HCT116 (cell line): ENCODE measurements around the gene RBM26.

Source experiments
- CTCF ChIP-seq, 3 experiments: fragments of 200-600 bp in 1 of 3; sonication (generic) in 1 of 3; IDR thresholded peaks in 2 of 3; conservative IDR thresholded peaks in 1 of 3; 2 replicates each; pipeline ENCODE4 v1.5.1; 2012 to 2017; ENCODE audit warnings: low read depth in 2 of 3, low read length in 2 of 3, antibody characterized with exemption in 1 of 3, borderline replicate concordance in 1 of 3, control low read depth in 1 of 3, mild to moderate bottlenecking in 1 of 3, mixed read lengths in 1 of 3, mixed run types in 1 of 3, moderate library complexity in 1 of 3; ENCODE audit not compliant: insufficient read depth in 1 of 3
- EGR1 ChIP-seq: IDR thresholded peaks from 2 replicates; pipeline ENCODE4 v1.6.1; 2012; ENCODE audit warnings: low read depth
- ELF1 ChIP-seq: IDR thresholded peaks from 2 replicates; pipeline ENCODE4 v1.6.1; 2012; ENCODE audit warnings: low read depth, borderline replicate concordance
- POLR2A ChIP-seq: IDR thresholded peaks from 2 replicates; pipeline ENCODE4 v1.7.0; 2011; ENCODE audit warnings: borderline replicate concordance; ENCODE audit not compliant: insufficient read depth, insufficient read length; ENCODE audit errors: extremely low read depth
- POLR2AphosphoS5 ChIP-seq: IDR thresholded peaks from 2 replicates; pipeline ENCODE4 v1.6.1; 2011; ENCODE audit warnings: mild to moderate bottlenecking, low read depth, low read length, moderate library complexity
- REST ChIP-seq: IDR thresholded peaks from 2 replicates; pipeline ENCODE4 v1.6.1; 2012; ENCODE audit warnings: low read depth
- SIN3A ChIP-seq: IDR thresholded peaks from 2 replicates; pipeline ENCODE4 v1.6.1; 2012; ENCODE audit warnings: low read depth
- SRF ChIP-seq: IDR thresholded peaks from 2 replicates; pipeline ENCODE4 v1.6.1; 2012; ENCODE audit warnings: low read depth

- TF ChIP-seq EGR1 (no peak), SRF (no peak), CTCF (IDR thresholded peaks at IDR 0.05 in 2 of 3, conservative IDR thresholded peaks at IDR 0.05 in 1 of 3; ENCODE audit: borderline replicate concordance in 1 of 3, insufficient read depth in 1 of 3, low read depth in 2 of 3, low read length in 2 of 3) (no peak), SIN3A (no peak), ELF1 (no peak), POLR2A (no peak), POLR2AphosphoS5 (no peak), REST (no peak)
Observed at GRCh38 chr13:79273045-79273444, 133.0 kb downstream of the RBM26 start.
